Fibroblast of skin of right quadriceps (primary cell): ENCODE measurements around the gene GSG1L.

Experiments used
- DNase-seq: peaks from one replicate; pipeline ENCODE4 v3.0.0-alpha.2; 2013

Gene GSG1L

DNA sequence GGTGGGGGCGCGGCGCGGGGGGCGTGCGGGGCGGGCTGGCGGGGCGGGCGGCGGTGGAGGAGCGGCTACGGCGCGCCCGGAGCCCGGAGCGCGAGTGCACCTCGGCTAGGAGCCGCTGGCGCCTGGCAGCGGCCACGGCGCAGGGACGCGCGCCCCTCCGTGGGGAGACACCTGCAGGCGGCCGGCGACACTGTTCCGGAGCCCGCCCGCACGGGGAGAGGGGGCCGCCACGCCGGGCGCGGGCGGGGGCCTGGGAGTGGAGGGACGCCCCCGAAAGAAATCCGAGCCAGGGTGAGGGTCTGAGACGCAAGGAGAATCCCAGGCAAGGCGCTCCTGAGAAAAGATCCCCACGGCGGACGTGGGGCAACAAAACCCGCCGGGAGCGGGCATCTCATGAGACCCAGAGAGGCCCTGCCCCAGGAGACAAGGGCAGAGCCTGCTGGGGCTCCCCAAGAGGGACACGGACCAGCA lies at the start of gene GSG1L:
Gene GSG1L, minus strand, starts transcription at position 124 of the 471 bp plus-strand sequence. CDS start 290 bp downstream, outside the sequence.
- no peak for DNase-seq

DNA sequence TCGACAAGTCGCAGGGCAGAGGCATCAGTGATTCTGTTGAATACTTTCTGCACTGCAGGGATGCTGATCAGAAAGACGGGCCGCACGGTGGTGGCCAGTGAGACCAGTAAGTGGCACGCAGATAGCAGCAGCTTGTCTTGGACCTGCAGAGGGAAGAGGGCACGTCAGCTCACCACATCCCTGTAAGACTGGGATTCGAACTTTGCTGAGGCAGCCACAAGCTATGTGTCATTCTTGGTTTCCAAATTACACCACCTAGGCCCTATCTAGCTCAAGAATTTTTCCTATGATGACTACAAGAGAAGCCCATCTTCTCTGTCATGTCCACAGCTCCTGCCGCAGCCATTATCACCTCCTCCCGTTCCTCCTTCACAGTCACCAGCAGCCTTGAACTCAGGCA lies 49.4 kb upstream of the GSG1L start:
- no peak for DNase-seq

- no peak for DNase-seq
Measured at GRCh38 chr16:28110977-28111376, 47.5 kb upstream of the GSG1L start.

GRCh38 chr16:28110479-28110878 lies 47.0 kb upstream of the GSG1L start:
- no peak for DNase-seq

GRCh38 chr16:28110074-28110473 lies 46.6 kb upstream of the GSG1L start:
- DNase-seq = no peak

- no peak for DNase-seq
Measured at GRCh38 chr16:28108590-28109247, 45.2 kb upstream of the GSG1L start.

DNA sequence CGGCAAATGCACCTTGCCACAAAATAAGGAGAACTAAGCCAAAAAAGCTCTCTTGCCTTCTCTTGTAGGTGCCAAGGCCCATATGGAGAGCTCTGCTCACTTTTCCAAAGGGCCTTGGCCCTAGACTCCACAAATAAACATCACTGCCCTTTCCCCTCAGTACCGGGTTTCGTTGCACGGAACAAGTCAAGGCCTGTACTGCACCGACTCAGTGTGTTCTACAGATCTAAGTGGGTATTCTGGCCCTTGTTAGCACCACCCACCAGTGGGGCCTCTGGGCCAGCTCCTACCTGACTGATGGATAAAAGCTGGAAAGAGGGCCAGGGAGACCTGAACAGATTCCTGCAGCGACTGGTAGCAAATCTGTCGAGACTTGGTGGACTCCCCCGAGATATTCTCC lies 43.7 kb upstream of the GSG1L start:
- no peak for DNase-seq

GRCh38 chr16:28106467-28107215 lies 43.1 kb upstream of the GSG1L start:
- no peak for DNase-seq

DNA sequence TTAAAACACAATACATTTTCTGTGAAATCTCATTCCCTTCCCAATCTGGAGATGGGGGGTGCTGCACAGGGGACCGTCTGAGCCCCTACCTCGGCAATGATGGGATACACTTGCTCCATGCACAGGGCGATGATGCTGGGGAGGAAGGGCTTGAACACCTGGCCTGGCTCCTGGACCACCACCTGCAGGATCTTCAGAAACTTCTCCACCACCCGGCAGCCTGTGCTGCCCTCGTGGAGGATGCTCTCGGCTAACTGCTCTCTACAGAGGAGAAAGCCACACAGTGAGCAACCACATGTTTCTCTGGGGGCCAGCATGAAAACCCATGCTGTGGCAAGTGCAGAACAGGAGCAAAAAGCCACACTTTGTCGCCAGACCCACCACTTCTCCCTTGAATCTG lies 42.4 kb upstream of the GSG1L start:
- no peak for DNase-seq

DNA sequence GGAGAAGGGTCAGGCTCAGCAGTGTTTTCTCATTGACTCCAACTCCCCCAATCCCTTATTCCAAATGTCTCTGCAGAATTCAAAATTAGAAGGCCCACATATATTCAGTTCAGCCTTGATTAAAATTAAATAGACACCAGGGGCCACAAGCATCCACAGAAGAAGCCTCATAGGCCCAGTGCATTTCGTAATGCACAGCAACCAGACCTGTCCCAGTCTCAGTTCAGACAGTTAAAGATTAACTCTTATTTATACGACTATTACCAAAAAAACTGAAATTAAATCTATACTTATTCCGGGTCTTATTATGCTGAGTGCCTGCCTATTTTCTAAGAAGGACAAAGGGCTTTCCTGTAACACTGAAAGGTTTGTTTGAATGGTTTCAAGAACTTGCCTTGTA lies 41.8 kb upstream of the GSG1L start:
- no peak for DNase-seq

- no peak for DNase-seq
Measured at GRCh38 chr16:28104404-28104803, 40.9 kb upstream of the GSG1L start.

- no peak for DNase-seq
Measured at GRCh38 chr16:28103516-28104170, 40.1 kb upstream of the GSG1L start.

DNA sequence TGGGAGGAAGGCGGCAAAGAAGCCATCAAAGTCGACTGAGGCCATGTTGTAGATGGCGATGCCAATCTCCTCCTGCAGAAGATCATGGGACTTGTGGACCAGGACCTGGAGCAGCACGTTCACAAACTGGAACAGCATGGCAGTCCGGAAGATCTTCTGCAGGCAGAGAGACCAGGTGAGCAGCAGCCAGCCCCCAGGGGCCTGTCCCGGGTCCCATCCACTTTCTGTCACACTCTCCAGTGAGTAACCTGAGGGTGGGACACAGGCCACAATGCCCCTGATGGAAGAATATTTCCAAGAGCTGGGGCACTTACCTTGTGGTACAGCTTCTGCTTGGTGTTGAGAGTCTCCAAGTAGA lies 38.0 kb upstream of the GSG1L start:
- DNase-seq = no peak

DNA sequence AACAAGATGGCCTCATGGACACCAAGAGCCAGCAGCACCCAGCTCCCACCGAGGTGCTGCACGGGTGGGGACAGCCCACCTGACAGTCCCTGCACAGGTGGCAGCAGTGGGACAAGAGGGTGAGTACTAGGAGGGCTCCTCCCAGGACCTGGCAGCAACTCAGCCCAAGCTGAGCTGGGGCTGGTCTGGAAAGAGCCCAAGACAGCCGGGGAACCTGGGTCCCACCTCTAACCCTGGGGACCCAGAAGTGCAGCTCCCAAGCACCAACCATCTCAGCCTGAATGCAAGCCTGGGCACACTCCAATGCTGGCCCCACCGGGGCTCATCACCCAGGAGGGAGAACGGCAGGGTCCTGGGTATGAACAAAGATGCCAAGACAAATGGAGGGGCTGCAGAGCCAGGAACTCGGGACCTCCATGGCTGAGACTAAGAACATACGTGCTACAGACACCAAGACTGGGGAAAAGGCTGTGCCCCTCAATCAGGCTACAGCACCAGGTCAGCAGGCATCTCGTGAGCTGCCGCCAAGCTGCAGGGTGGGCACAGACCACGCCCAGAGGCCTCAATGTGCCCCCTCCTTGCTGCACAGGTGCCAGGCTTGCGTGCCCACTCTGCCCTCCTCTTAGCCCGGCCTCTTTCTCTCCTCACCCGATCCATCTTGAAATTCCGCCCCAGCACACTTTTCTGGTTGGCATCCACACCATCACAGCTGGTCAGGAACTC lies 37.5 kb upstream of the GSG1L start:
- DNase-seq = no peak

DNA sequence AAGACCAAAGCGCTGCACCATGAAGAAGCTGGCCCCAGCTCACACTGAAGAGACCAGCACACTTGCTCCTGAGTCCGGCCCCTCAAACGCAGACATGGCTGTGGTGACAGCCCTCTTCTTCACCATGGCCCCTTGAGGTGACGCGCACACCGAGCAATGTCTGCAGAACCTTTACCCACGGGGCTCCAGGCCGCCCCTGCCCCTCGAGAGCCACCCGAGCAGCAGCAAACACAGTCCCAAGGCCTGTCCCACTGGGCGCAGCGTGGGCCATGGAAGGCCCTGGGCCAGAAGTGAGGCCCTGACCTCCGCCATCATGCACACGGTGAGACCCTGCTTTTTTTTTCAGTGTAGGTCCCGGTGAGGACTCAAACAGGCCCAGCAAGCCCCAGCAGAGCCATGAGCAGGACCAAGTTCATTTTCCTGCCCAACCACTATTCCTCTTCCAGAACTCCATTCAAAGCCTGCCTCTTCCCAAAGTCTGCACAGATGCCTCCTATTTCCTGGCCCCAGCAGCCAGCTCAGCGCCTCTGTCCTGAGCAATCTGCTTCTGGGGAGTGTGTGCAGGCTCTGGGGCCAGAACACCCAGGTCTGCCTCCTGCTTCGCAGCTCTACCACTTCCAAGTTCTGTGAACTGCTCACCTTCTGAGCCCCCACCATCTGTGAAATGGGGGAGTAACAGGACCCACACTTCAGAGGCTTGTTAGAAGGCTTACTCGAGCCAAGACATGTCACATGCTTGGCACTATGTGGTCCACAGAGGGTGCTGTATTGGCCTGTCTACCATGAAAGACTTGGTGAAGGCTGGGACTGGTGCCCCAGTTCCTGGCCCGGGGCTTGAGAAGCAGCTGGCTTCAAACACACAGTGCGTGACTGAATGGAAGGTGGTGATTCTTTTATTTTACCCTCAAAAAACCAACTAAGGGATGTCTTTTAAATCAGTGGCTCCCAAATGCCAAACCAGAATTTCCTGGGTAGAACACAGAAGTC lies 35.7 kb upstream of the GSG1L start:
- no peak for DNase-seq

DNA sequence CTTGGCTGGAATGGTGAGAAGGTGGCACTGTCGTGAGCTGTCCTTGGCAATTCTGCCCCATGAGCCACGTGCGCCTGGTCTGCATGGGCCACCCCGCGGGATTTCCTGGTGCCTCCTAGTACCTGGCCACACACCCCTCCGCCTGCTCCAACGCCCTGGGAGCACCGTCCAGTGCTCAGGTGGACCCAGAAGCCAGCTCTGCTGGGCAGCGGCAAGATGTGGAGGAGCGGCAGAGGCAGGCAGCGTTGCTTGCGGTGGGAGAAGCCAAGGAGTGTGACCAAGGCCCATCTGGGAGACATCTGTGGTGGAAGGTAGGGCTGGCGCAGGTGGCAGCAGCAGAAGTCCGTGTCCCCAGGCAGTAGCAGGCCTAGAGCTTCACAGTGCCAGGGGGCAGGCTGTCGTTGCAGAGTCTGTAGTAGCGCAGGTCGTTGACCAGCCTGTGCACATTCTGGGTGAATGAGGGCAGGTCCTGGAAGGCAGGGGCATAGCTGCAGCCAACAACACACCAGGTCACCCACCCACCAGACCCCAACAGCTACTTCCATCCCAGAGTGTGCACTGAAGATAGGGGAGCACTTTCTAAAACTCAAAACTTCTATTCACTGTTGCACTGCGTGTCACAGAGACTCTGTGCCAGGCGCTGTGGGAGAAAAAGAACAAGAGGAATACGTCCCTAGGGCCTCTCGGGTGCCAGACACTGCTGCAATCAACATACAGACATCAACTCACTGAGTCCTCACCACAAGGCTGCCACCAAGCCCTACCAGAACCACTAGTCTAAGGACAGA lies 34.9 kb upstream of the GSG1L start:
- no peak for DNase-seq

DNA sequence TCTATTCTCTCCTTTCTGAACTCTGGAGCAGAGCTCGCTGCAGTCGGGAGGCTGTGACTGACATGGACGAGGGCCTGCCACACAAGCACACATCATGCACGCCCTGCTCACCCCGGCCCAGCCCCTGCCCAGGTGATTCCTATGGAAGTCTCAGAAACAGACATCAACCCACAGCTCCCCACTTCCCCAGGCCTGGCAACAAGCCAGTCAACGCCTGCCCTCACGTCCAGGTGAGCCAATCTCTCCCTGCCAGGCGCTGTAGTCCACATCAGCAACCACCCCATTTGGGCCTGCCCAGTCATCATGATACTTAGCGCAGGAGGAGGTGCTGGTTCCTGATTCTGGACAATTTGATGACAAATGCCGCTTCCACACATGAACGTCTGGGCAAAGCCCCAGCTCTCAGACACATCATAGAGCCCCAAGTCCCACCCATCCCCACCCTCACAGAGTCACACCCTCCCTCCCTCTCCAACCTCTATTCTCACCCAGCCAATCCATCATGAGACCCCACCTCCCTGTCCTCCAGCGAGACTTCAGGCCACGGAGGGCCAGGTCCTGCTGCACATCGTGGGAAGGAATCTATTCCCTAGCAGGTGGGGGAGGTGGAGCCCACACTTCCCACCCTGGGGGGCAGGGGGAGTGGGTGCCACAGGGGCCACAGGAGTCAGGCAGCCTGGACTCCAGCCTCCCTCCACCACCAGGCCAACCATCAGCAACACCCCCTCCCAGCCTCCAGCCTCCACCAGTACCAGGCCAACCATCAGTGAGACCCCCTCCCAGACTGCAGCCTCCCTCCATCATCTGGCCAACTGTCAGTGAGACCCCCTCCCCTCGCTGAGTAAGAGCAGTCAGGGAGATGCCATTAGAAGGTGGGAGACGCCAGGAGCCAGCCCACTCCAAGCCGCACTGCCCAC lies 33.7 kb upstream of the GSG1L start:
- no peak for DNase-seq

DNA sequence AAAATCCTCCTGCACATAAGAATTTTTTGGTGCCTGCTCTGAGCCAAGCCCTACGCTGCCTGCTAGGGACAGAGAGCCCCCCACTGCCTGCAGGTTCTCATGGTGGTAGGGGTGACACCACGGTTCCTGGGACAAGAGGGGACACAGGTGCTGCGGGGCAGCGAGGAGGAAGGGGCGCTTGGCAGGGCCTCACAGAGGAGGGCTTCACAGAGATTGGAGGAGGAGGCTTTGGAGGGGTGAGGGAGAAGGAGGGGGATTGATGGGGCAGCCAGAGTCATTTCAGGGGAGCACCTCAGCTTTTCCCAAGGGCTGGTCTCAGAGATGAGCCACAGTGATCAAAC lies 29.8 kb upstream of the GSG1L start:
- DNase-seq = no peak

DNA sequence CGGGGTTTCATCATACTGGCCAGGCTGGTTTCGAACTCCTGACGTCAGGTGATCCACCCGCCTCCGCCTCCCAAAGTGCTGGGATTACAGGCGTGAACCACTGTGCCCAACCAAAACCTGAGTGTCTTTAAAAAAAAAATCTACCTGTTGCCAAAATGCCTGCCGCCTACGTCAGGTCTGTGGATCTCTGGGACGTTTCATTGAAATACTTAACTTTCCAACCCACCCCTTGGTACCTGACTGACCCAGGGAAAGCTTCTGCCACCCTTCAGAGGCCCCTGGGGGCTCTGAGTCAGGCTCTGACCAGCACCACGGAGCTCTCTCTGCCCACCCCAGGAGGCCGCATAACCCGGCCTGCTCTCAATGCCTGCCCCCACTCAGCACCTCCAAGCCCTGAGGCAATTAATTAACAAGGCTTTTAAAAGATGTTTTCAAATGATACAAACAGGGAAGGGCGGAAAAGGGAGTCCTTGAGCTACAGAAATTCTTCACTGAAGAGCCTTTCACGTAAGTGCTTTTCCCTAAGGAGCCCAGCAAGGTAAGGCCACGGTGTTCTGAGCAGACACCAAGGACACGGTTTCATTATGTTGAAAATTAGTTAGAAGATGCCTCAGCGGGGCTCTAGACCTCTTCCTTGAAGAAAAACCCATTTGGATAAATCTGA lies 29.3 kb upstream of the GSG1L start:
- DNase-seq = no peak

GRCh38 chr16:28091656-28092055 lies 28.1 kb upstream of the GSG1L start:
- no peak for DNase-seq
